GM12878 (cell line): ENCODE results near the gene MYBPC2. TPM values are rescaled to one million over a fixed set of nuclear protein-coding genes. Genes with fewer than 3 reads are reported as not detected.

Experiments used
- ATAC-seq: fragments of 200-7000 bp; cut with Tn5 transposase; 3 replicates; pipeline ENCODE4 v1.9.1; 2020; ENCODE audit warnings: mild to moderate bottlenecking, moderate library complexity
- BruUV-seq: library from RNA; stranded (reverse); fragments of 400-500 nt; replicated peaks from 2 replicates; lab custom pipeline; 2021; lab: Mats Ljungman, UMichigan
- CTCF ChIA-PET: fragments of 300-600 bp; sonication (Branson Sonifier 250); formaldehyde crosslinking; extraction: SDS; loops from one replicate; lab custom pipeline; 2021; ENCODE audit warnings: inconsistent platforms; lab: Yijun Ruan, JAX
- POLR2A ChIA-PET: fragments of 350-600 bp; formaldehyde crosslinking; extraction: SDS; loops from one replicate; lab custom pipeline; 2021; ENCODE audit warnings: inconsistent platforms; lab: Charles Lee
- RAD21 ChIA-PET: fragments of 300-600 bp; sonication (Branson Sonifier 250); formaldehyde crosslinking; loops from one replicate; lab custom pipeline; 2023; ENCODE audit warnings: antibody characterized with exemption; ENCODE audit not compliant: unreplicated experiment; lab: Charles Lee
- SMC1A ChIA-PET: fragments of 300-600 bp; sonication (Branson Sonifier 250); formaldehyde crosslinking; loops from one replicate; lab custom pipeline; 2023; ENCODE audit not compliant: unreplicated experiment, uncharacterized antibody; lab: Charles Lee
- DNase-seq: peaks from one replicate; pipeline ENCODE4 v3.0.0-alpha.2; 2011; ENCODE audit warnings: low read depth, low spot score
- FAIRE-seq: peaks from 3 replicates; lab custom pipeline; 2011; peaks lifted over from hg19 to GRCh38; lab: Jason Lieb, UNC
- H2AFZ ChIP-seq: 2 replicates; pipeline ENCODE4 v1.6.0; 2011; ENCODE audit warnings: low read depth, low read length, control low read depth; ENCODE audit not compliant: control insufficient read depth
- H3K27ac ChIP-seq: 2 replicates; pipeline ENCODE4 v1.5.1; 2011; ENCODE audit warnings: control low read depth; ENCODE audit not compliant: control insufficient read depth, insufficient read depth
- H3K27me3 ChIP-seq, 2 experiments: replicated peaks in 1 of 2; 2 replicates each; pipeline versions ENCODE4 v1.6.0 to v1.6.1; 2011; ENCODE audit warnings: low read length in 1 of 2; ENCODE audit not compliant: control insufficient read depth in 2 of 2, insufficient read depth in 2 of 2
- H3K36me3 ChIP-seq, 2 experiments: 2 replicates each; pipeline ENCODE4 v1.5.1; 2011; ENCODE audit warnings: low read length in 1 of 2; ENCODE audit not compliant: control insufficient read depth in 2 of 2, insufficient read depth in 2 of 2
- H3K4me1 ChIP-seq: 2 replicates; pipeline ENCODE4 v1.6.1; 2011; ENCODE audit warnings: mild to moderate bottlenecking, low read length, moderate library complexity, mixed read lengths; ENCODE audit not compliant: control insufficient read depth, insufficient read depth
- H3K4me2 ChIP-seq: 2 replicates; pipeline ENCODE4 v1.6.0; 2011; ENCODE audit warnings: control low read depth; ENCODE audit not compliant: control insufficient read depth, insufficient read depth
- H3K4me3 ChIP-seq: fragments of 200-600 bp; sonication (generic); 2 replicates; pipeline ENCODE4 v1.5.1; 2016
- H3K79me2 ChIP-seq: 2 replicates; pipeline ENCODE4 v1.6.0; 2011; ENCODE audit warnings: low read length; ENCODE audit not compliant: control insufficient read depth, insufficient read depth
- H3K9ac ChIP-seq: 2 replicates; pipeline ENCODE4 v1.8.0; 2011; ENCODE audit warnings: low read length, control low read depth, mixed read lengths; ENCODE audit not compliant: control insufficient read depth, insufficient read depth
- H3K9me3 ChIP-seq: replicated peaks from 3 replicates; pipeline ENCODE4 v1.5.1; 2011; ENCODE audit warnings: mild to moderate bottlenecking, low read length; ENCODE audit not compliant: control insufficient read depth, insufficient read depth
- H4K20me1 ChIP-seq: 2 replicates; pipeline ENCODE4 v1.6.0; 2011; ENCODE audit not compliant: control insufficient read depth, insufficient read depth
- BCL3 ChIP-seq: IDR thresholded peaks from 2 replicates; pipeline ENCODE4 v1.6.1; 2011; ENCODE audit warnings: borderline replicate concordance, low read depth, mild to moderate bottlenecking, moderate library complexity, low read length; ENCODE audit not compliant: insufficient read depth, poor library complexity, severe bottlenecking
- BCLAF1 ChIP-seq: fragments of 450-650 bp; IDR thresholded peaks from 2 replicates; pipeline ENCODE4 v1.6.1; 2017; ENCODE audit warnings: antibody characterized with exemption, mild to moderate bottlenecking, moderate library complexity
- BMI1 ChIP-seq: fragments of 450-650 bp; IDR thresholded peaks from 2 replicates; pipeline ENCODE4 v1.6.1; 2016; ENCODE audit warnings: mild to moderate bottlenecking, moderate library complexity, borderline replicate concordance
- IRF5 ChIP-seq: fragments of 450-650 bp; IDR thresholded peaks from 2 replicates; pipeline ENCODE4 v1.6.1; 2017; ENCODE audit warnings: borderline replicate concordance
- NFYB ChIP-seq: IDR thresholded peaks from 2 replicates; pipeline ENCODE4 v1.6.1; 2011; ENCODE audit warnings: low read depth, mild to moderate bottlenecking, low read length, improper control_type of control experiment, moderate library complexity; ENCODE audit not compliant: insufficient read depth
- PBX3 ChIP-seq: IDR thresholded peaks from 2 replicates; pipeline ENCODE4 v1.6.1; 2011; ENCODE audit warnings: mild to moderate bottlenecking, low read depth, low read length, moderate library complexity; ENCODE audit not compliant: insufficient replicate concordance
- SKIL ChIP-seq: fragments of 450-650 bp; IDR thresholded peaks from 2 replicates; pipeline ENCODE4 v1.6.1; 2017; ENCODE audit warnings: mild to moderate bottlenecking, low read depth, inconsistent platforms; ENCODE audit not compliant: poor library complexity, severe bottlenecking
- WGBS: methylation state at CpG from one replicate; pipeline ENCODE4 v1.1.6; 2016; ENCODE audit warnings: low lambda C conversion rate; ENCODE audit not compliant: insufficient replicate concordance, insufficient coverage; ENCODE audit errors: missing lambda C conversion rate; 5-methylcytosine and 5-hydroxymethylcytosine counted together
- in situ Hi-C: fragments of 300-500 bp; cut with MboI; formaldehyde crosslinking; loops from 9 replicates; pipeline ENCODE4 v1.14.3; 2018; ENCODE audit warnings: mixed read lengths
- intact Hi-C: fragments of 100-400 bp; cut with micrococcal nuclease; formaldehyde crosslinking; loops from one replicate; pipeline ENCODE4 v1.14.2; 2022; ENCODE audit not compliant: unreplicated experiment
- polyA plus RNA-seq, 11 experiments: library from polyadenylated mRNA; depleted of rRNA in 4 of 11; unstranded in 6 of 11; stranded (reverse) in 5 of 11; fragments of >200 nt; fragmentation: Nextera tagmentation in 4 of 11; fragmentation: Illumina TruSeq in 1 of 11; extraction: Ambion mirVana in 4 of 11; extraction: Trizol in 1 of 11; gene quantifications; 1 replicate in 1 of 11; 2 replicates in 10 of 11; pipeline versions ENCODE4 v1.2.1 to v1.2.3, GENCODE V29; 2011 to 2016; ENCODE audit warnings: inconsistent platforms in 2 of 11, missing spikeins in 2 of 11, low read depth in 1 of 11
- total RNA-seq, 4 experiments: library from RNA; depleted of rRNA in 3 of 4; stranded (reverse); fragments of >200 nt in 3 of 4; fragmentation: Illumina TruSeq in 1 of 4; extraction: Trizol in 1 of 4; gene quantifications; 2 replicates each; pipeline versions ENCODE4 v1.2.1 to v1.2.3, GENCODE V29; 2013 to 2021

Gene MYBPC2
- total and polyA plus RNA-seq, 10 of the 15 experiments (the other 5 are each of a cell fraction or from before 2014, with no cell fraction given): 0.09 to 2.6 (median 0.61) TPM

- ChIA-PET RAD21 (no interaction called here), POLR2A (interaction anchor here (0.6 kb wide), 1 partner anchor 340 kb away, joined by 3 read pairs; no protein-coding TSS in a partner anchor), SMC1A (no interaction called here), CTCF (no interaction called here)
- no peaks in the 10 kb centered on the region for H3K4me1 ChIP-seq
- H3K9ac ChIP-seq: no peak overlapping the region
- H3K9me3 ChIP-seq: no peaks in the 10 kb centered on the region
- intact Hi-C loops: no loop called here
- H3K36me3 ChIP-seq: peaks cover 2 to 4% of the 10 kb centered on the region in 2 experiments; a peak in 3 of 4 replicates
- no peaks in the 10 kb centered on the region for H3K27me3 ChIP-seq
- WGBS: 38% methylated on average over 5 of the region's 5 CpGs
- BruUV-seq: no TSS peak
- ATAC-seq: no peak
- H3K4me3 ChIP-seq: no peak overlapping the region
- no peaks in the 10 kb centered on the region for H4K20me1 ChIP-seq
- FAIRE-seq: no peak
- no peak for TF ChIP-seq SKIL
- TF ChIP-seq BMI1: no peak
- no peak for TF ChIP-seq BCLAF1
- no peak for TF ChIP-seq PBX3
- TF ChIP-seq NFYB: no peak
- no peak for TF ChIP-seq BCL3
- TF ChIP-seq IRF5: no peak
- peaks cover 2% of the 10 kb centered on the region for H3K79me2 ChIP-seq
- H2AFZ ChIP-seq: no peak overlapping the region
- no peak for DNase-seq
- in situ Hi-C loops: no loop called here
- H3K4me2 ChIP-seq: no peak overlapping the region
- H3K27ac ChIP-seq: no peak overlapping the region
Observed at GRCh38 chr19:50392759-50393158, 39.9 kb upstream of the MYBPC2 start.
